ENCODE results near the gene MDGA2.
A peak's percentile ranks its signal among the peaks of the same experiment; 100 is the strongest.
"Not testable (repeated sequence)": the region's sequence is repeated elsewhere in the genome, so short reads cannot be mapped to it uniquely, and the experiment has no call there.

Gene MDGA2

DNA sequence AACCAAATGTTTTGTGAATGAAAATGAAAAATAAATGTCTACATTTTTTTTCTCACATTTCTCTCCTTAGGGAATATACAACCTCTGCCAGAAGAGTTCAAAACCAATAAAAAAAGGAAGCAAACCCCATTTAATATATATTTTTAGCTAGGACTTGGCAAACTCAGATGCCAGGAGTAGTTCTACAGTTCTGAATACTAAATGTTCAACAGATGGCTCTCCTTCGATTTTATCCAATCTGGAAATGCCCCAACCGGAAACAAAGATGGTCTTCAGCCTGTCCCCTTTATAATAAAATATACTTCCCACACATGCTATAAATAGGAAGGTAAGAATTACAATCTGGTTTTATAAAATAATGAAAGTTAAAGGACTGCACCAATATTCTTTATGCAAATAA, 330.4 kb downstream of the MDGA2 start:
- no peak for DNase-seq

DNA sequence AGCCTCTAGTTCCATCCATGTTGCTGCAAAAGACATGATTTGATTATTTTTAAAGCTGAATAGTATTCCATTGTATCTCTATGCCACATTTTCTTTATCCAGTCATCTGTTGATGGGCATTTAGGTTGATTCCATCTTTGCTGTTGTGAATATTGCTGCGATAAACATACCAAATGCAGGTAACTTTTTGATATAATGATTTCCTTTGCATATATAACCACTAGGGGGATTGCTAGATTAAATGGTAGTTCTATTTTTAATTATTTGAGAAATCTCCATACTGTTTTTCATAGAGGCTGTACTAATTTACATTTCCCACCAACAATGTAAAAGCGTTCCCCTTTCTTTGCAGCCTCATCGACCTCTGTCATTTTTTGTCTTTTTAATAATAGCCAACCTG, 342.5 kb downstream of the MDGA2 start:
- DNase-seq = no peak

DNA sequence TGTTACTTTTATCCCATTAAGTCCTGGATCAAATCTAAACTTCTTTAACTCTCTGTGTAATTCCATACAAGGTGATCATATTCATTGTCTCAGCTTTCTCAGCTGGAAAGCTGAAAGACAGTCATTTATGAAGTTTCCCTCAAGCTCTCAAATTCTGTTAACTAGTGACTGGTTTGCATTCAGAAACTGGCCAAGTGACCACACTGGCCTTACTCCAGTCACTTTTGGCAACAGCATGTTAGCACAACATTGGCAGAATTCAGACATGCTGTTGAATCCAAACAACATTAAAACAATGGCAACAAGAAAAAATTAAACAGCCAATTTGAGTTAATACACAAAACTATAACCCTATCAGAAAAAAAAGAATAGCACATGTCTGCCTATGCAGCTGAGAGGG, 343.3 kb downstream of the MDGA2 start:
- peak in 7 of 51 donors; percentile 4 to 33 (median 11) for DNase-seq

DNA sequence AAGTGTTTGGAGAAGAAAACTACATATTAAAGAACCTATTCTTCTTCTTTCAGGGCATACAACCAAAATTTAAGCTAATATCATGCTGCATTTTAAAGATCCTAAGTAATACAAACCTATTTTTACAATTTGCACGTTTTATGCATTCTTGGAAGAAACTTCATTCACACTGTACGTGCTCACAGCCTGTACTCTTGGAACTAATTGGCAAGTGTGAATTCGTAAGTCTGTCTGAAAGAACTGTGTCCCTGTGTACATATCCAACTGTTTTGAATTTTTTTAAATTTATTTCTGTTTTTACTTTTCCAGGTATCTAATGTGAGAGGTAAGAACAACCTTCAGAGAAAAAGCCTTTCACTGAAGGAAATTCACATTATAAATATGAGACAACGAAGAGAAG, 347.0 kb downstream of the MDGA2 start:
- DNase-seq = no peak

DNA sequence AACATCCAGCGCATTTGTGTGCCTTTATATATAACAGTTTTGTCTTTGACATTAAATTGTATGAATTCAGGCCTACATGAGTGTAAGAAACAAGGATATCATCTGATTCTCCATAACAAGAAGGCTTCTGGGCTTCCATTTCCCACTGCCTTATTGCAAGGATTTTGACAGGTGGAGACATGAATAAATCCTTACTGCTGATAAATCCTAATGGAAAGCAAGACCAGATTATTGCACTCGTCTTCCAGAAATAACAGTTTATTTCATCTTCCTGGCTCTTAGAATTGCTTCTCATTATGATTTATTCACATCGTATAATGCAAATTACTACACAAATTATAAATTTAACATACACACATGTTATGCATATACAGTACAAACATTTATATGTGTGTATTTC, 348.1 kb downstream of the MDGA2 start:
- DNase-seq = no peak

DNA sequence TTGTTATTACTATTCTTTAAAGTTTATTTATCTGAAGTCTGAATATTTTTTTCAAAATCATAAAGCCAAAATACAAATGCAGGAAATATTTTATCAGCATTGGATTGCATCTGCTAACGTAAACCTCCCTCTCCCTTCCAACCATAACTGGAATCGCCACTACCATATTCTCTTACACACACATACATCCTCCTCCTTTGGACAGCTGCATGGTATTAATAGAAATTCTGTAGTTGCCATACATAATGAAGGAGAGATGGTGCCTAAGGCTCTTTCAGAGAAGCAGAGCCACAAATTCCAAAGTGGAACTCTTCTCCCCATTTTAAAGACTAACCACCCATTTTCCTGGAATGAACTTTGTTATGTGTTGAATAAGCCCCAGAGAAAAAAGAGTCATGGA, 352.7 kb downstream of the MDGA2 start:
- DNase-seq = no peak

DNA sequence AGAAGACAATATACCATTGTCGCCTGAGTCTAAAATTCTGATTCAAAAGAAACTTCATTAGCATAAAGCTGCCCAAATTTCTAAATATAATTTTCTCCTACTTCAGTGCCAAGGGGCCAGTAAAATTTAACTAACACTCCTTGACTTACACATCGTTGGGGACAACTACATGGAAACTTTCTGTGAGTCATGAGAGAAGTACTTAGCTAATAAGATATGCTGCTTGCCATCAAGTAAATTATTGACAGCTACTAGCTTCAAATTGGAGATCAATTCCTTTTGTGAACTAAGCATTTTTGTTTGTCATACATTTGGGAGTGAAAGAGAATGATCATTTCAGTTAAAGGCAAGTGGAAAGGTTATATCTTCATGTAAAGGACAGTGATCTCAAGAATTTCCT, 373.3 kb downstream of the MDGA2 start:
- no peak for DNase-seq

DNA sequence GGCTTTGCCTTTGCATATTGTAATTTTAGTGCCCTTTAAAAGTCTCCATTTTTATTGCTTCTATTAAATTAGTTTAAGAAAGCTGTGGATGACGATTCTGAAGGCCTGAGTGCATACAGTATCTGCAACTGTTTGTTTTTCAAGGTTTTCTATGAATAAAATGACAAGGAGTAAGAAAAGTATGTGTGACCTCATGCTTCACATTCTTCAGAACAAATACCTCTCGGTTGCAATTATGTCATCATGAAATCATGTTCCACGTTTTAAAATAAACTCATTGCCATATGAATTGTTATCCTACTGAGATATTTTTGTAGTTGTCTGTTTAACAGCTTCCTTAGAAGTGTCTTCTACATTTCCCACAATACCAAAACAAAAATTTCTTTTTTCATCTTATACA, 374.6 kb downstream of the MDGA2 start:
- no peak for DNase-seq

DNA sequence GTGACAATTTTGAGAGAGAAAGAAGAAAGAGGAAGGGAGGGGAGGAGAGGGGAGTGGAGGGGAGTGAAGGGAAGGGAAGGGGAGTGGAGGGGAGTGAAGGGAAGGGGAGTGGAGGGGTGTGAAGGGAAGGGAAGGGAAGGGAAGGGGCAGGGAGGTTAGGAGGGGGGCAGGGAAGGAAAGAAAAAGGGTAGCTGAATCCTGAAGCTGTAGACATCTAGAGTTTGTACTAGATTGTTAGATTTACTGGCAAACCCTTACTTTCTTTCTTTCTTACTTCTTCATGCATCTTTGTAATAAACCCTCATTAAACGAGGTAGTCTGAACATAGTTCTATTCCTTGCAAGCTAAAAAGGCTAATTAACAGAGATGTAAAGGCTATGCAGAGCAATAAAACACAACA, 378.0 kb downstream of the MDGA2 start:
- DNase-seq = no peak

DNA sequence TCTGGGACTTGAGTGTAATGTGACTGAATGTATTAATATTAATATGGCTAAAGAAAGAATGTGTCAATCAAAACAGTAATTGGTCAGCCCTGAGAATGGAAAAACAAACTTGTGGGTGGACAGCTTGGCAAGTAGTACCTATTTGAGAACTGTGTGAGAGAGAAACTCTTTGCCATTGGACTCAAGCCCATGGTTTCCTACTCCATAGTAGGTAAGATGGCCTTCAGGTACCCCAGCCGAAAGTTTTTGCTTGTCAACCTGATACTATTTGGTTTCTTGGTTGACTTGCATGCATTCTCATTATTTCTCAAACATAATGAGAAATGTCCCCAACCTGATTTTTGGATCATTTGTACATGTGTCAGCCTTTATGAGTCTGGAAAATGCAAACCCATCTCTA, 391.1 kb downstream of the MDGA2 start:
- no peak for DNase-seq

DNA sequence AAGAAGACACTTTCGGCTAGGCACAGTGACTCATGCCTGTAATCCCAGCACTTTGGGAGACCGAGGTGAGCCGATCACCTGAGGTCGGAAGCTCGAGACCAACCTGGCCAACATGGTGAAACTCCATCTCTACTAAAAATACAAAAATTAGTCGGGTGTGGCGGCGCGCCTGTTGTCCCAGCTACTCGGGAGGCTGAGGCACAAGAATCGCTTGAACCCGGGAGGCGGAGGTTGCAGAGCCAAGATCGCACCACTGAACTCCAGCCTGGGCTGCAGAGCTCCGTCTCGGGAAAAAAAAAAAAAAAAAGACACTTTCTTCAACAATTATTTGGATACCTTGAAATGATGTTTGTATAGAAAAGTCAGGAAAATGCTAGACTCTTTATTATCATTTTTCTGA, 393.6 kb downstream of the MDGA2 start:
- DNase-seq = not testable (repeated sequence)

DNA sequence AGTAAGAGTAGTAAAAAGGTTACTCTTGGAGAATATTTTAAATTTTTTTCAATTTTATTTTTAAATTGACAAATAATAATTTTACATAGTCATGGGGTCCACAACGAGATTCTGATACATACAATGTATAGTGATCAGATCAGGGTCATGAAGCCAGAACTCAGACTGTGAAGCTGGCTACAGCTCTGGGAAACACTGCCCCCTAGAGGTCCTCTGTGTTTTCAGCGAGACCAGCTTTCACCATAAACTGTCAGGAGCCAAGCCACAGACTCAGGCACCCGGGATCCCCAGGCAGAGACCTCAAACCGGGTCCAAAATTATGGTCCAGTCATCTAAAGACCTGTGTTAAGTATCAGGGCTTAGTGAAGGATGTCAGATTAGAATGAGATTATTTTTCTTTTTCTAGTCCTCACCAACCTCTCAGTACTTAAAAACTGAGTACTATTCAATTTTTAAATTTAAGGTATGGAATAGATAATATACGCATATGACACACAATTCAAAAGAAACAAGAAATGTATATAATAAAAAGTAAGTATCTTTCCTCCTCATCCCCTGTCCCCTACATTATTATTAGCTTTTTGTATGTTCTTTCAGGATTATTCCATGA, 397.1 kb downstream of the MDGA2 start:
- DNase-seq = peak in 36 of 51 donors; percentile 1 to 75 (median 18)

DNA sequence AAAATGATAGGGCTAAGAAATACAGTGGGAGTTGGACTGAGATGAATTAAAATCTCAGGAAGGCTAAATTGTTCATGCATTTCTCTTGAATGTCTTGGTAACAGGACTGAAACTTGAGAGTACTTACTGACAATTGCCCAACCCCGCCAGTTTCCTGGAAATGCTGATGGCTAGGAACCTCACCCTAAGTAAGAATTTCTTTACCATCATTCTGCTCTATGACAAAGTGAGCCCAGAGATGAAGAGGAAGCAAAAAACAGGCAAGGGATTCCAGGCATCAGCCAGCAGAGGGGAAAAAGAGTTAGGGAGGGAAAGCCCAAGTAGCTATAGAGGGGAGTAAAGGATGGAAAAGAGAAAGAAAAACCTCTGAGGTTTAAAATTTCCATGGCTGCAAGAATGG, 397.7 kb downstream of the MDGA2 start:
- DNase-seq = no peak

DNA sequence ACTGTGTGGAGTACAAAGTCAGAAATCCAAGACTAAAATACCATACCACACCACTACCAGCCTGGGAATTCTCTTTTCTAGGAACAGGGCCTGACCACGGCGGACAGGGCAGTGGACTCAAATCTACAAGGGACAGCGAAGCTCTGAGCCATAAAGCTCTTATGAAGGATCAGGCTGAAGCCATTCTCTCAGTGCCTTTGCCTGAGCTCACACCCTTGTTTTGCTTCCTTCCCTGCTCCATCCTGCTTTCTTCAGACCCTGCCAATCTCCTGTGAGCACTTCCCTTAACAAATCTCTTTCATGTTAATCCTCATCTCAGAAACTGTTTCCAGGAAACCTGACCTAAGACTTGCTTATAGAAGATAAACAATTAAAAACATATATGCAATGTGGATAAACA, 398.5 kb downstream of the MDGA2 start:
- no peak for DNase-seq

DNA sequence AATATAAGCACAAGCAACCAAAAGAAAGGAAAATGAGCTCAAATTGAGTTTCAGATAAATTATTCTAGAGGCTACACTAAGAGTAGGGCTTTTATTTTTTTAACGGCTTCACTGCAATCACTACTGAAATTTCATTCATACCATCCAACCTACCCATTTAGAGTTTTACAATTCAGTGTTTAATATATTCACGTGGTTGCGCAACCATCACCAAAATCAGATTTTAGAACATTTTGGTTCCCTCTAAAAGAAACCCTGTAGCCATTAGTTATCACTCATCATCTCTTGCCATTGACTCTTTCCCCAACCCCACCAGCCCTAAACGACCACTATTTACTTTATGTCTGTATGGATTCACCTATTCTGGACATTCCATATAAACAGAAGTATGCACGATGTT, 401.5 kb downstream of the MDGA2 start:
- no peak for DNase-seq

DNA sequence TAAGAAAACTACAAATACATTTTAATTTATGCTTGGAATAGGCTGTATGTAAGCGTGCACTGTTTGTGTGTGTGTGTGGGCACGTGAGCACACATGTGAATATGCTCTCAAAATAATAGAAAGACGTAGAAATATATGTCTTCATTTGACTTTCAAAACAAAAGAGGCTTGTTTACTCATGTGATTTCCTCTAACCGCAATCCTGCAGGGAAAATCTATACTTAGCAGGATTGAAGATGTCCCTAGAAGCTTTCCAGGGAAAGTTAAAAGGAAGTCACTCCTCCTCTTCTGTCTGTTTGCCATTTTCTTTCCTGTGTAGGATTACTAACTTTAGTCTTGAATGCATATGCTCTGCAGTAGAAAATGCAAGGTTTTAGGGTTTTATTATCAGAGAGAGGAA, 404.7 kb downstream of the MDGA2 start:
- DNase-seq = no peak

DNA sequence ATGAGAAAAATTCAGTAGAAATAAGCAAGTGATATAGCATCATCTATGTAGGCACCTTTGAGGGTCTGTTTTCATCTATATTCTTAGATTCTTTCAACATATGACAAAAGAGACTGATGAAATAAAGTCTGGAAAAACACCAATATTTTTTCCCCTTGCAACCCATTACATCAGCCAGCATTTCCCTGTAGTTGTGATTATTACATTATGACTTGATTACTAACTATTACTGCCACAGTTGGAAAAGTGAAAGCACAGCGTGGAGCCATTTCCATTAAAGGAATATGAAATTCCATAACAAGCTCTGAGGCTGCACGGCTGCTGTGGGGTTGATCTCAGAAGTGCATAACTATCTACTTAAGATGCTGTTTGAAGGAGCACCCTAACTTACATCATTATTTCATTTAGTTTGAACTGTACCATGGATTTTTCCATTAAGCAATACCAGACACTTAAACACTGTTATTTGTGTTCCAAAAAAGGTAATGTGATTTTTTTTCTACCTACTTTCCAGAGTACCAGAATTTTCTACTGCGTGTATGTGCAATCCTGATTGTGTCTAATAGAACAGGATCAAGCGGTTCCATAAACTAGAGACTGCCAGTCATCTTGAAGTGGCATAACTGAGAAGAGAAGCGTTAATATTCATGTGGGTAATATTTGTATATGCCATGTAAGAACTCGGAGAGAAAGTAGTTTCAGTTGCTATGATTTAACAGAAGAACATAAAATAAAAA, 405.5 kb downstream of the MDGA2 start:
- DNase-seq = peak in 1 of 51 donors; percentile 0

DNA sequence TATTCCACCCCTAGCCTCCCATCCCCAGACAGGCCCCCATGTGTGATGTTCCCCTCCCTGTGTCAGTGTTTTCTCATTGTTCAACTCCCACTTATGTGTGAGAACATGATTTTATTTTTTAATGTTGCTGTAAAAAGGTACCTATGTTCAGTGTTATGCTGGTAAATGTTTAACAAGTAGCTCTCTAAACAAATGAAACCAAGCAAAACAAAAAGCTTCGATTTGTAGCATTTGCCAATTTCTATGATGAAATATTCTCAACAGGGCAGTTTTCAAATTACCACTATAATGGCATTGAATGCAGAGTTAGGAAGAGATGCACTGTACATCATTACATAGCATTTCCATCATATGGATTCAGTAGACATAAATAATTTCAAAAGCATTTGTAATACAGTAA, 410.6 kb downstream of the MDGA2 start:
- no peak for DNase-seq

DNA sequence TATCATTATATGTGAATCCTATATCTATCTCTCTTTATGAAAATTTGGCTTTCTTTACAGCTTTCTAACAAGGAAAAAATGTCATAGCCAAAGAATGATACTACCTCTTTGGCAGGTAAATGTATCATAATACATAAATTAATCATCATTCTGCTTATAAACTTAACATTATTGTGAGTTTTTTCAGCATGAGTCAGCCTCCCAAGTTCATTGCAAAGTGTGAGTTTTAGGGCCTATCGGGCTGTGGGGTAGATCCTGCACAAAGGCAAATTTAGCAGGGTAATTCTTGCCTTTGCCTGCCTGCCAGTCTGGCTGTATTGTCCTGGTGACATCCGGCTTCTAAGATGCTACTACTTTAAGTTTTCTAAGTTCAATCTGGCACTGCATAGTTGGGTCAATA, 412.6 kb downstream of the MDGA2 start:
- no peak for DNase-seq

DNA sequence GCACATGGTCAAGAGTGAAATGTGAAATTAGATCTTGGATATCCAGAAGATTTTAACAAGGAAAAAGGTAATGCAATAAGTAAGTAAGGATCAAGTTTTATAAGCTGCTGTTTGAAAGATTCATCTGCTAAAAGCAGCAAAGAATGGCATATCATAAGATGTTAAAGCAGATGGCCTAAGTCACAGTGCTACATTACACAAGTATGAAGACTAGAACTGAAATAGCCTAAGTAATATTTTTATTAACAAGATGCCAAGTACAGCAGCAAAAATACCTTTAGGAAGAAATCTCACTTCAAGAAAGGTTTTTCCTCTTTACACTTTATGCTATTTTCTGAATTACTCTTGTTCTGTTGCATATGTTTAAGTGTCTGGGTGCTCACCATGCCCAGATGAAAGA, 414.1 kb downstream of the MDGA2 start:
- DNase-seq = no peak

DNA sequence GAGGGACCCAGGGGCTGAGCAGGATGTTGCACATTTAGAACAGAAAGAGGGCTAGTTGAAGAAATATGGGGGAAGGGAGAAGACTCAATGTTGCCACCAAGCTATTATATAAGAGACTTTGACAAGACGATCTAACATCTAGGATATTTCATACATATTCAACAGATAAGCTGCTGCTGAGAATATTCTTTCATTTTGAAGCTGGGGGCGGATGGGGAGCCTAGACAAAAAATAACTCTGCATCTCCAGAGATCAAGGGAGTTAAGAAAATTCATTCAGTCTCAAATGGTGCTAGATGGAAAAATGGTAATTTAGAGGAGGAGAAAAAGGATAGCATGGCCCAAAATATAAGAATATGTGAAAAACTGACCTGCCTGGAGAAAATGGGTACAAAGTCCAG, 415.6 kb downstream of the MDGA2 start:
- DNase-seq = no peak

DNA sequence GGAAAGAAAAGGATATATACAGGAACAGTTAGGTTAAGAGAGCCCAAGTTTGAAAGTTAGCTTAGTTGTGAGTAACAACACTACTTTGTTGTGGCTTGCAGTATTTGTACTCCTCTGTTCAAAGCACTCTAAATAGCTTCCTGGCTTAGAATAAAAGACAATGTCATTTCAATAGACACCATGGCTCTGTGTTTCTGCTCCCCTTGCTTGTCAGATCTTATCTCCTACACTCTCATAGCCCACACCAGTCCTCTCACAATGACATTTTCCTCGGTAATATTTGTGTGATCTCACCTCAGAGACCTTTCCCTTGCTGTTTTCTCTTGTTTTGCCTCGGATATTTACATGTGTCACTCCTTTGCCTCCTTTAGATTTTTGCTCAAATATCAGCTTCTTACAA, 418.4 kb downstream of the MDGA2 start:
- no peak for DNase-seq

DNA sequence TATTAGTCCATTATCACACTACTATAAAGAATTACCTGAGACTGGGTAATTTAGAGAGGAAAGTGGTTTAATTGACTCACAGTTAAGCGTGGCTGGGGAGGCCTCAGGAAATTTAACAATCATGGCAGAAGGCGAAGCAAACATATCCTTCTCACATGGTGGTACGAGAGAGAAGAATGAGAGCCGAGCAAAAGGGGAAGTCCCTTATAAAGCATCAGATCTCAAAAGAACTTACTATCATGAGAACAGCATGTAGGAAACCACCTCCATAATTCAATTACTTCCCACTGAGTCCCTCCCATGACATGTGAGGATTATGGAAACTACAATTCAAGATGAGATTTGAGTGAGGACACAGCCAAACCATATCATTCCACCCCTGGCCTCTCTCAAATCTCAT, 422.6 kb downstream of the MDGA2 start:
- no peak for DNase-seq

DNA sequence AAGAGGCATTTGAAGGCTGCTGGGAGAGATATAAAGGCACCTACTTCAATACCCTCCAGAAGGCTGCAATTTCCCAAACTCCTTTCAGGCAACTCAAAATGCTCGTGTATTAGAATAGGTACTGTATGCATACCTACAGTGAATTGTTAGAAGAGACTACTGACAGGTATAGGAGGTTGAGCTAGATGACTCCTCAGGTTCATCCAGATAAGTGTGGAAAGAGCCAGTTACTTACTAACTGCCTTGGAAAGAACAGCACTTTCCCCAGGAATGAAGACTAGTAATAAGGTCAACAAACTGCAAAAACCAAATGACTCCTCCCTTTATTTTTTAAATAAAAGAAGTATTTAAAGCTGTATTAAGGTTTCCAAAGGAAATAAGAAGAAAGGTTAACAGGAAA, 429.0 kb downstream of the MDGA2 start:
- DNase-seq = no peak

All from hypothalamus (tissue), 51 donors.